Naive B cell (primary cell): ENCODE measurements around the gene UNC5B. TPM values are rescaled to one million over a fixed set of nuclear protein-coding genes. Genes with fewer than 3 reads are reported as not detected.

Source experiments
- ATAC-seq, 2 donors: fragments of 150-1000 bp; cut with Tn5 transposase; 2 replicates each; pipeline ENCODE4 v1.10.0; 2021; ENCODE audit warnings: low read depth in 2 of 2, mild to moderate bottlenecking in 2 of 2, moderate library complexity in 2 of 2
- DNase-seq: peaks from one replicate; pipeline ENCODE4 v3.0.0; 2022
- H3K27ac Mint-ChIP-seq, 6 donors: one replicate each; pipeline ENCODE4 v1.8.0; 2020 to 2022; ENCODE audit warnings: mild to moderate bottlenecking in 6 of 6, mixed read lengths in 6 of 6, moderate library complexity in 5 of 6, inconsistent platforms in 2 of 6
- H3K27me3 Mint-ChIP-seq, 3 donors: one replicate each; pipeline ENCODE4 v1.8.0; 2021 to 2022; ENCODE audit warnings: mixed read lengths in 3 of 3, mild to moderate bottlenecking in 1 of 3
- H3K36me3 Mint-ChIP-seq, 2 donors: one replicate each; pipeline ENCODE4 v1.8.0; 2020 to 2022; ENCODE audit warnings: mixed read lengths in 2 of 2, inconsistent platforms in 1 of 2, mild to moderate bottlenecking in 1 of 2
- H3K4me1 Mint-ChIP-seq, 3 donors: one replicate each; pipeline ENCODE4 v1.8.0; 2020 to 2022; ENCODE audit warnings: mixed read lengths in 3 of 3, inconsistent platforms in 1 of 3, mild to moderate bottlenecking in 1 of 3, moderate library complexity in 1 of 3
- H3K4me3 Mint-ChIP-seq, 8 donors: one replicate each; pipeline ENCODE4 v1.8.0; 2020 to 2022; ENCODE audit warnings: mild to moderate bottlenecking in 8 of 8, mixed read lengths in 8 of 8, moderate library complexity in 8 of 8, inconsistent platforms in 2 of 8
- H3K9me3 Mint-ChIP-seq, 7 donors: one replicate each; pipeline ENCODE4 v1.8.0; 2020 to 2022; ENCODE audit warnings: mixed read lengths in 7 of 7, mild to moderate bottlenecking in 5 of 7, inconsistent platforms in 2 of 7, moderate library complexity in 1 of 7
- polyA plus RNA-seq, 6 donors: library from polyadenylated mRNA; unstranded; fragments of 300-500 nt; fragmentation: Illumina TruSeq; gene quantifications; one replicate each; pipeline ENCODE4 v1.2.3, GENCODE V29; 2021; ENCODE audit warnings: low read depth in 6 of 6

The UNC5B gene
- polyA plus RNA-seq, 6 donors from 2014 or later, result not detected

DNA sequence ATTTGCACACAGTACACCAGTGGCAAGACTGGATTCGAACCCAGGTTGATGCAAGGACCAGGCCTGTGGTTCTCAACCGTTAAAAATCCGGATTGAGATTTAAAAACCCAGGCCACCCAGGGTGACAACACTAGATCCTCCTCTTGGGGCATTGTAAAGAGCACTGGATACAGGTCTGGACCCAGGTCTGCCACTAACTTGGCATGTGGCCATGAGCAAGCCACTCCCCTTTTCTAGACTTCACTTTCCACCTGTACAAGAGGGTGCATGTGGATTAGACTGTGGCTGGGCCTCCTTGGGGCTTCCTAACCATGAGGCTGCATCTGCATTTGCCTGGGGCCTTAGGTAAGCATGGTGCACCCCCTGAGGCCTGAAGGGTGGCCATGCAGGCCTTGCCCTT is 85.0 kb downstream of the UNC5B start:
- no peak overlapping the region for H3K27ac Mint-ChIP-seq
- H3K36me3 Mint-ChIP-seq, result no peaks in the 10 kb centered on the region
- peaks cover 3 to 41% (median 23%) of the 10 kb centered on the region in 3 donors for H3K27me3 Mint-ChIP-seq
- H3K4me3 Mint-ChIP-seq, result no peak overlapping the region
- no peak for ATAC-seq
- DNase-seq, result no peak
- no peaks in the 10 kb centered on the region for H3K9me3 Mint-ChIP-seq
- H3K4me1 Mint-ChIP-seq, result peaks cover 0 to 8% (median 0%) of the 10 kb centered on the region in 3 donors

DNA sequence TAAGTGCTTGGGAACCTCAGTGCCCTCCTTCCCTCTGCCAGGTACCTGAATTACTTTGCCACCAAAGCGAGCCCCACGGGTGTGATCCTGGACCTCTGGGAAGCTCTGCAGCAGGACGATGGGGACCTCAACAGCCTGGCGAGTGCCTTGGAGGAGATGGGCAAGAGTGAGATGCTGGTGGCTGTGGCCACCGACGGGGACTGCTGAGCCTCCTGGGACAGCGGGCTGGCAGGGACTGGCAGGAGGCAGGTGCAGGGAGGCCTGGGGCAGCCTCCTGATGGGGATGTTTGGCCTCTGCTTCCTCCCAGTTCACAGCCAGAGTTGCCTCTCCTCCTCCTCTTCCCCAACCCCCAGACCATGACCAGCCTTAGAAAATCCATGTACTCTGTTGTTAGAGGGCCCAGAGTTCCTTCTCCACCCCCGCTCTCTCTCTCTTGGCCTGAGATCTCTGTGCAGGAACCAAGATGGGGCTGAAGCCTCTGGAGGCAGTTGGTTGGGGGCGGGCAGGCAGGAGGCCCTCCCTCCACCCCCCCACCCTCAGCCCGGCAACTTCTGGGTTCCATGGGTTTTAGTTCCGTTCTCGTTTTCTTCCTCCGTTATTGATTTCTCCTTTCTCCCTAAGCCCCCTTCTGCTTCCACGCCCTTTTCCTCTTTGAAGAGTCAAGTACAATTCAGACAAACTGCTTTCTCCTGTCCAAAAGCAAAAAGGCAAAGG is 86.9 kb downstream of the UNC5B start:
- no peaks in the 10 kb centered on the region for H3K36me3 Mint-ChIP-seq
- DNase-seq (no peak), ATAC-seq (peak in 1 of 2 donors; percentile 43)
- no peaks in the 10 kb centered on the region for H3K9me3 Mint-ChIP-seq
- peak overlapping the region in 2 of 8 donors; percentile 36 to 56 for H3K4me3 Mint-ChIP-seq
- peaks cover 0 to 8% (median 0%) of the 10 kb centered on the region in 3 donors for H3K4me1 Mint-ChIP-seq
- H3K27ac Mint-ChIP-seq, result no peak overlapping the region
- H3K27me3 Mint-ChIP-seq, result peaks cover 11 to 39% (median 30%) of the 10 kb centered on the region in 3 donors

GRCh38 chr10:71300555-71301370 is 88.4 kb downstream of the UNC5B start:
- H3K27me3 Mint-ChIP-seq, result peaks cover 11 to 28% (median 20%) of the 10 kb centered on the region in 3 donors
- no peak for DNase-seq
- H3K27ac Mint-ChIP-seq, result no peak overlapping the region
- H3K4me3 Mint-ChIP-seq, result no peak overlapping the region
- no peaks in the 10 kb centered on the region for H3K9me3 Mint-ChIP-seq
- no peaks in the 10 kb centered on the region for H3K36me3 Mint-ChIP-seq
- ATAC-seq, result no peak
- H3K4me1 Mint-ChIP-seq, result peaks cover 0 to 8% (median 0%) of the 10 kb centered on the region in 3 donors

- H3K4me3 Mint-ChIP-seq, result no peak overlapping the region
- H3K27me3 Mint-ChIP-seq, result peaks cover 11 to 22% (median 14%) of the 10 kb centered on the region in 3 donors
- DNase-seq (no peak), ATAC-seq (no peak)
- peaks cover 0 to 8% (median 0%) of the 10 kb centered on the region in 3 donors for H3K4me1 Mint-ChIP-seq
- H3K27ac Mint-ChIP-seq, result no peak overlapping the region
- no peaks in the 10 kb centered on the region for H3K36me3 Mint-ChIP-seq
- no peaks in the 10 kb centered on the region for H3K9me3 Mint-ChIP-seq
These were observed 89.1 kb downstream of the UNC5B start for GRCh38 chr10:71301371-71301916.

GRCh38 chr10:71302451-71302850 is 90.1 kb downstream of the UNC5B start:
- Mint-ChIP-seq H3K4me1 (peaks cover 0 to 8% (median 0%) of the 10 kb centered on the region in 3 donors), H3K4me3 (no peak overlapping the region), H3K27ac (no peak overlapping the region), H3K27me3 (peaks cover 11 to 22% (median 11%) of the 10 kb centered on the region in 3 donors), H3K36me3 (no peaks in the 10 kb centered on the region), H3K9me3 (no peaks in the 10 kb centered on the region)
- DNase-seq (no peak), ATAC-seq (no peak)

DNA sequence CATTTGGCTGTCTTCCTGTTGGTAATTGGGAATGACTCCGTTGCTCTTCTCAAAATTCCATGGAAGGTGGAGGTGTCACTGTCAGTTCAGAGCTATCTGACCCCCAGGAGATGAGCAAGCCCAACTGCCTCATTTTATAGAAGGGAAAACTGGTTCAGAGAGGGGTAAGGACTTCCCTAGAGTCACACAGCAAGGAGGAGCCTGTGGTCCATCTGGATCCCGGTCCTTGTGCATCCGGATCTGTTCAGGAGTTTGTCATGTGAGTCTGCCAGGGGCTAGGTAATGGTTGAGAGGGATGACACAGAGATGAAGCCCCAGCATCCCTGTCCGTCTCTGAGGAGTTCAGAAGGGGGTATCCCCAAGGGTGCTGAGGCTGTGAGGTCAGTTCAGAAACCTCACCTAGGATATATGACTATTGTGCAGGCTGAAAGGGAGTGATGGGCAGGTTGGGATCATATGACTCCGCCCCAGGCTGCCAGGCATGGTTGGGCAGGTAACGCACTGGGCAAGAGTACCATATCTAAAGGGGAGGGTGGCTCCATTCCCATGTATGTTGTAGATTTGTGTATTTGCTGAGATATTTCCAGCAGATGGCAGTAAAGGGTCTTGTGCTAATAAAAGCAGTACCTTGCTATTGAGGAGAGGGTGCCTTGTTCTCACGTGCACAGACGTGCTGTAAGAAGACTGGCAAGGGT is 90.7 kb downstream of the UNC5B start:
- Mint-ChIP-seq H3K4me3 (no peak overlapping the region), H3K27me3 (peaks cover 11 to 22% (median 11%) of the 10 kb centered on the region in 3 donors), H3K27ac (peak overlapping the region in 1 of 6 donors; percentile 52), H3K36me3 (no peaks in the 10 kb centered on the region), H3K9me3 (no peaks in the 10 kb centered on the region), H3K4me1 (peaks cover 0 to 8% (median 0%) of the 10 kb centered on the region in 3 donors)
- DNase-seq, result peak; percentile 31
- ATAC-seq, result peak; percentile 63 to 75

GRCh38 chr10:71303569-71303907 is 91.2 kb downstream of the UNC5B start:
- Mint-ChIP-seq H3K9me3 (no peaks in the 10 kb centered on the region), H3K4me3 (no peak overlapping the region), H3K27me3 (peaks cover 10 to 19% (median 11%) of the 10 kb centered on the region in 3 donors), H3K36me3 (no peaks in the 10 kb centered on the region), H3K27ac (no peak overlapping the region), H3K4me1 (peaks cover 0 to 8% (median 0%) of the 10 kb centered on the region in 3 donors)
- DNase-seq (no peak), ATAC-seq (no peak)

DNA sequence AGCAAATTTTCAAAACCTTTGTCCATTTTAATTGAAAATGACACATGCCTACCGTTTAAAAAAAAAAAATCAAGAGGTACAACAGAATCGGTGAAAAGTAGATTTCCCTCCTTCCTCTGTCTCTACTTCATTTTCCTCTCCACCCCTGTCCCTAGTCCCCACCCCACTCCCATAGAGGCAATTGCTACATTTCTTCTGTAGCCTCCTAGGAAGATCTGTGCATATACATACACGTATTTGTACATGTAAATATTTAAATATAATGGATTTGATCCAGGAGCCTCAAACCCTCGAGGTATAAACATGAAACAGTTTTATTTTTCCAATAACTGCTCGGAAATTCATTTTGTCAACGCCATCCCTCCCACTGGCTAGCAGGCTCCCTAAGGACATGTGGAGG is 92.5 kb downstream of the UNC5B start:
- H3K4me3 Mint-ChIP-seq, result no peak overlapping the region
- H3K4me1 Mint-ChIP-seq, result peaks cover 0 to 7% (median 5%) of the 10 kb centered on the region in 3 donors
- peaks cover 7 to 12% (median 11%) of the 10 kb centered on the region in 3 donors for H3K27me3 Mint-ChIP-seq
- H3K36me3 Mint-ChIP-seq, result no peaks in the 10 kb centered on the region
- H3K27ac Mint-ChIP-seq, result no peak overlapping the region
- no peaks in the 10 kb centered on the region for H3K9me3 Mint-ChIP-seq
- DNase-seq (no peak), ATAC-seq (no peak)

- Mint-ChIP-seq H3K36me3 (no peaks in the 10 kb centered on the region), H3K4me1 (peaks cover 0 to 15% (median 6%) of the 10 kb centered on the region in 3 donors), H3K27me3 (peaks cover 5 to 12% (median 11%) of the 10 kb centered on the region in 3 donors)
These were observed 94.6 kb downstream of the UNC5B start for GRCh38 chr10:71306979-71307378.

DNA sequence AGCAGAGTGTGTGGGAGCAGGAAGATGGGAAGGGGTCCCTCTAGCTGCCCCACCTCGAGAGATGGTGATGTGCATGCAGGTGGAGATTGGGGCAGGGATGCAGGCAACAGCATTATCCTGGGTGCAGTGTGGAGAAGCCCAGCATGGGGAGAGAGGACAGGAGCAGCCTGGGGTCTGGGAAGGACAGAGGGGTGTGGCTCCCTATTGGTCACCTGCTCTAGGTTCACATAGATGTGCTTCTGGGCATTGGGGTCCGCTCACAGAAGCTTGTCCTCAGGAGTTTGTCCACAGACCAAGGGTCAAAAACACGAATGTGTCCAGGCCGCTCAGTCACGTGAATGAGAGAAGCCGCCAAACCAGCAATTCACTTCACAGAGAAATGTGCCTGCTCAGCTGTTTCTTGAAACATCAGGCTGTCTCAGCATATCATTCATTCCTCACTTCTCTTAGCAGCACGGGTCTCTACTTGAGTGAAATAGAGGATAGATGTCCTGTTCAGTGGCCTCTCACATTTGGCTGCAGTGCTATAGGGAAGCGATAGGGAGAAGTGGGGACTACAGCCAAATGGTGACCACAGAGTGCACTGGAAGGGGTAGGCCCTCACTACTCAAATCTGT is 95.2 kb downstream of the UNC5B start:
- Mint-ChIP-seq H3K9me3 (peaks cover 0 to 5% (median 0%) of the 10 kb centered on the region in 7 donors), H3K4me3 (no peak overlapping the region), H3K36me3 (no peaks in the 10 kb centered on the region), H3K27ac (no peak overlapping the region), H3K27me3 (peaks cover under 1 to 12% (median 12%) of the 10 kb centered on the region in 3 donors), H3K4me1 (peaks cover 0 to 15% (median 6%) of the 10 kb centered on the region in 3 donors)
- DNase-seq (no peak), ATAC-seq (no peak)

More at GRCh38 chr10:71306979-71307378, 94.6 kb downstream of the UNC5B start:
- H3K4me3 Mint-ChIP-seq, result no peak overlapping the region
- DNase-seq, result no peak
- H3K9me3 Mint-ChIP-seq, result peaks cover 0 to 4% (median 0%) of the 10 kb centered on the region in 7 donors
- H3K27ac Mint-ChIP-seq, result no peak overlapping the region
- no peak for ATAC-seq

DNA sequence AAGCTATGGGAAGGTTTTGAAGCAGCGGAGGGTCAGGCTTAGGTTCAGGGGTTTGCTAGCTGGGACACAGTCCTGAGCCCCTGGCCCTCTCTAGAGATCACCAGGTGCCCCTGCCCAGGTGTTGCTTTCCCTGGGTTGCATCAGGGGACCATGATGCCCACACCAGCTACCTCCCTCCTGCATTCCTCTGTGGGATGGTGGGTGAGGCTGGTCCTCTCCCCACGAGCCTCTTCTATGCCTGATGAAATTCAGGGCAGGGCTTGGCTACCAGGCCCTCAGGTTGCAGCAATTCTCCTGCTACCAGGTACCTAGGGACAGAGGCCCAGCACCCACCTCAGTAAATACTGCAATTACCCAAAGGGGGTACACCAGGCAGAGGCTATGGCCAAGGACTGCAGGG is 95.9 kb downstream of the UNC5B start:
- Mint-ChIP-seq H3K4me3 (no peak overlapping the region), H3K36me3 (no peaks in the 10 kb centered on the region), H3K27ac (no peak overlapping the region), H3K4me1 (peaks cover 0 to 15% (median 6%) of the 10 kb centered on the region in 3 donors), H3K9me3 (peaks cover 0 to 8% (median 0%) of the 10 kb centered on the region in 7 donors), H3K27me3 (peaks cover 7 to 15% (median 9%) of the 10 kb centered on the region in 3 donors)
- DNase-seq (no peak), ATAC-seq (no peak)

DNA sequence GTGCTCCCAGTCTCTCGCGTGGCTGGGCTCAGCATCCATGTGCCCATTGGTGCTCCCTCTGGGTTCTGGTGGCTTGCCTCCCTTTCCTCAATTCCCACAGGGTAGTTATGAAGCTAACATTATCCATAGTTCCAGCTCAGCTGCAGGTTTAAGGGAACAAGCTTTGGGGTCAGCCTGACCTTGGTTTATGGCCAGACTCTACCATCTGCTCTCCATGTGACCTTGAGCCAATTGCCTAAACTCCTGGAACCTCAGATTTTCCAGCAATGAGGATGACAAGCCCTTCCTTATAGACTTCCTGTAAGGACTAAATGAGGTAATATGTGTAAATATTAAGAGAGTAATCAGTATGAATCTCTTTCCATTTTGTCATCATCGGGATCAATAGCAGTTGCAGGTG is 96.6 kb downstream of the UNC5B start:
- no peak overlapping the region for H3K27ac Mint-ChIP-seq
- no peak for ATAC-seq

More for the DNA sequence above, 96.6 kb downstream of the UNC5B start:
- H3K27me3 Mint-ChIP-seq, result peaks cover 10 to 16% (median 14%) of the 10 kb centered on the region in 3 donors
- no peak overlapping the region for H3K4me3 Mint-ChIP-seq
- no peaks in the 10 kb centered on the region for H3K36me3 Mint-ChIP-seq
- H3K9me3 Mint-ChIP-seq, result peaks cover 0 to 8% (median 0%) of the 10 kb centered on the region in 7 donors
- no peak for DNase-seq
- H3K4me1 Mint-ChIP-seq, result peaks cover 0 to 15% (median 6%) of the 10 kb centered on the region in 3 donors
